Stimulated activated CD4-positive, alpha-beta T cell treated with anti-CD3 and anti-CD28 coated beads, Interleukin-4, amount 100 ng/mL, for 4 hours (primary cell): ENCODE measurements around the gene NELL2.

Source experiments
- DNase-seq, 2 experiments: peaks; one replicate each; pipeline ENCODE4 v3.0.0-alpha.2; 2020

NELL2 gene

DNA sequence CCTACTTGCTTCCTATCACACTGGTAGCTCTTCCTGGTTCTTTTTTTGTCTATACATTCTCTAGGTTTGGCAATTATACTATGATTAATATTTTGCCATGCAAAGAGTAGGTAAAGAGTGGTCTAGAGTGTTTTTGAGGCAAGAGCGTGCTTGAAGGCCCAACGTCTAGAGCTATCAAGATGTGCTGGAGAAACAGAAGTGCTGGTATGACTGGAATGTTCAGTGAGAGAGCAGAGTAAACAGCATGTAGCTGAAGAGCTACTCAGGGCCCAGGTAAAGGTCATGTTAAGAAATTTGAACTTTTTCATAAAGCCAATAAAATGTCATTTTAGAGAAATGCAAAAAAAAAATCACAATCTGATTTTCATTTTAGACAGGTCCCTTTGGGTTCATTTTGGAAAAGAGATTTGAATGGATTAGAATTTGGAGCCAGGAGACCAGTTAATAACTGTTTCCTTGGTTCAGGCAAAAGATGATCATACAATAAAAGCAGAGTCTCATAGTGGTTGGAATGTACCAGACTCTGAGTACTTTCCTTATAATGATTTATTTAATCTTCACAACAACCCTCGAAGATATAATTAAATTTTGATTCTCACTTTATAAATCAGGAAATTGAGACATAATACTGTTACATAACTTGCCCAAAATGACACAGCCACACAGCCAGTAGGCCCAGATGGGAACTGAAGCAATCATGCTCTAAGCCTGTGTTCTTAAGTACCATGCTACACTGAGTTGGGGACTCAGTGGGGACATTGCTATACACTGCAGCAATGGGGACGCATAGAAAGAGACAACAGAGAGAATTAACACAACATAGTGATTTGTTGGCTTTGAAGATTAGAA, 350.1 kb downstream of the NELL2 start:
- no peak for DNase-seq

GRCh38 chr12:44523828-44524227, 352.3 kb downstream of the NELL2 start:
- no peak for DNase-seq

DNA sequence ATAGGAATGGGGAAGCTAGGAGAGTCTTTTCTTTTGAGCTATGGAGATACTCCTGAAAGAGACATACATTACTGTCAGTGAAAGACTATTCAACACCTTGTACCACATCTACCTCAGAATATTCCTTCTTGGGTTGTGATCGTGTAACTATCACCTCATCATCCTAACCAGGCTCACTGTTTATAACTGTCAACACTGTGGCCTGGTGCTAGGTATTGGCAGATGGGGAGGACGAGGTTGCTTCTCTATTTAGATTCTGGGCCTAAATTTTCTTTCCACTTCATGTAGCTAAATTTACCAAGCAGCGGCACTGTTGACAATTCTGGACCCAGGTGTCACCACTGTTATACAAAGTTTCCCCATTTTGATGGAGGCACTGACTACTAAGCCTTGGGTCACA, 354.4 kb downstream of the NELL2 start:
- DNase-seq = no peak

- no peak for DNase-seq
Observed at GRCh38 chr12:44519931-44520330, 356.2 kb downstream of the NELL2 start.

DNA sequence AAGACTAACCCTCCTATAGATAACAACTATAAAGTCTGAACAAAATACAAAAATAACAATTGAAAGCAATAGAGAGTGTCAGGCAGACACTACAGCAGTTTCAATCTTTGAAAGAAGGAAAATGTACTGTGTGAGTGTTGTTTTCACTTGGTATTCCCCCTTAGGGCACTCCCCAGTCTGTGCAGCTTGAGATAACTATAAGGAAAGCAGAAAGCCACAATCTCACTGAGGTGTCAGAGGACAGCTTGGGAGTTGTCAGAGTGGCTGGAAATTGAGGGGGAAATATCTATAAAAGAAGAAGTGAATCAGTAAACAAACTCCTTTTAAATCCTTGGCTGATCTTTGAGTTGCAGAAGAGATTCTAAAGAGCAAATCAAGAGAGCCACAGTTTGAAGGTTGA, 364.8 kb downstream of the NELL2 start:
- no peak for DNase-seq

DNA sequence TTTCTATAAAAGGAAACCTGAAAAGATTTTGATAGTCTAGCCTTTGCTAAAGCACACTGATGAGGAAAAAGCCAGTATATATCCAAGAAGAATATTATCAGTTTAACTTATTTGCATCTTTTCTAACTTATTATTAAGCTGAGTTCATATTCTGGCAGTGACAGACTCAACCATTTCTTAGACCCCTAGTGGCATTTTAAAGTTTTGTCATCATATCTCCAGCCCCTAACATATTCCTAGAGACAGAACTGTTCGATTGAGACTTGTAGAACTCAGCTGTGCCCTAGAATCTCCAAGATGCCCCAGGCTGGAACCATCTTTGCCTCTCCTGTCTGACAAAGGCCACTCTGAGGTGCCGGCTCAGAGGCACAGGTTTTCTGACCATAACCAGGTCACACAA, 365.6 kb downstream of the NELL2 start:
- DNase-seq = no peak

DNA sequence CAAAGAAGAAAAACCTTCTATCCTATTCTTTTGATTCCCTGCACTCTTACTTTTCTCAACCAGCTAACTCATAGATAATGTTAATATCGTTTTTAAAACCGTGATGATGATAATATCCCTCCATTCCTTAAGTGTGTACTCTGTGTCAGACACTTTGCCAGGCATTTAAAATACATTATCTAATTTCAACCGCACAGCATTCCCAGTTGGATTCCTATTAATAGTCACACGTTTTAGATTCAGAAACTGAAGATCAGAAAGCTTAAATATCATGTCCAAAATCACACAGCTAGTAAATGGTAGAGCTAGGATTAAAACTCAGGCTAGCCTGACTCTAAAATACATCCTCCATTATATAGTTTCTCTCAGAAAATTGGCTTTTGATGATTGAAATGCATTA, 366.0 kb downstream of the NELL2 start:
- DNase-seq = no peak

- DNase-seq = no peak
Observed at GRCh38 chr12:44509471-44509870, 366.6 kb downstream of the NELL2 start.

DNA sequence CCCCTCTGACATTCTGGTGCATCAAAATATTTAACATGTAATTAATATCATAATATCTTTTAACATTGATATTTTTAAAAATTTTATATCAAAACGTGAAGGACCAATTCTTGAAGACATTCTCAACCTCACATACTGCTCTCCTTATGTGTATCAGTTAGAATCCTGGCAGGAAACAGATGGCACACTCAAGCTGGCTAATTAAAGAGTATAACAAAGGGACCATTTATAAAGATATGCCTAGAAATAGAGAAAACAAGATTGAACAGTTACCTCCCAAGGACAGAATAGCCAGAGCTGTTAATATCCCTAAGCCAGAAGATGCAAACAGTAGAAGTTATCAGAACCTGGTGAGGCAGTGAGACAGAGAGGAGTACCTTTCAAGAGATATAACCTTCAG, 368.7 kb downstream of the NELL2 start:
- no peak for DNase-seq

DNA sequence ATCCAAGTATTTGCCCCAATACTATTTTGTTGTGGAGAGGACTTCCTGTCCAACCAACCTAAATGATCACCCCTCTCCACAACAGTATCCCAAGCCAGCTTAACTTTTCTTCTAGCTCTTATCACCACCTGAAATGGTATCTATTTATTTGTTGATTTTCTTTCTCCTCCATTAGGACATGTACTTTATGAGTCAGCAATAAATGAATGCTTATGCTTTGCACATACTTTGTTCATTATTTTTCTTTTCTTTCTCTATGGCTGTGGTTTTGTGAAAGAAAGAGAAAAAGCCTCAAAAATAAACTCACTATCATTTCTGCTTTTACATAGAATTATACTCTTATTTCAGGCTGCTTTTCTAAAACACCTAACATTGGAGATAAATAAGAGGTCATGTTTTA, 371.3 kb downstream of the NELL2 start:
- DNase-seq = no peak

DNA sequence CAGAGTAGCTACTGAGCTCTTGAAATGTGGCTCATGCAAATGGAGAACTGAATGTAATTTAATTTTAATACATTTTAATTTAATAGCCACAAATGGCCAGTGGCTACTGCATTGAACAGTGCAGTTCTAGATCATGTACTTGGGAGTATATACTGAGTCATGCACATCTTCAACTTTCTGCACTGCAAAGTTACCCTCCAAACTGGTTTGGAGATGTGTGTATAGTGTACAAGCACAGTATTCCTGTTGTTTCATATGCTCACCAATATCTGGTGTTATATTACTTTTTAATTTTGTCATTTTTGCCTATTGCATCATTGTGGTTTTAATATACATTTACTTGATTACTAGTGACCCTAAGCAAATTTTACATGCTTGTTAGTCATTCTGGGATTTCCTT, 372.8 kb downstream of the NELL2 start:
- DNase-seq = no peak

GRCh38 chr12:44502681-44503080, 373.4 kb downstream of the NELL2 start:
- DNase-seq = no peak

GRCh38 chr12:44500423-44500822, 375.7 kb downstream of the NELL2 start:
- DNase-seq = no peak

GRCh38 chr12:44497044-44497443, 379.1 kb downstream of the NELL2 start:
- no peak for DNase-seq

DNA sequence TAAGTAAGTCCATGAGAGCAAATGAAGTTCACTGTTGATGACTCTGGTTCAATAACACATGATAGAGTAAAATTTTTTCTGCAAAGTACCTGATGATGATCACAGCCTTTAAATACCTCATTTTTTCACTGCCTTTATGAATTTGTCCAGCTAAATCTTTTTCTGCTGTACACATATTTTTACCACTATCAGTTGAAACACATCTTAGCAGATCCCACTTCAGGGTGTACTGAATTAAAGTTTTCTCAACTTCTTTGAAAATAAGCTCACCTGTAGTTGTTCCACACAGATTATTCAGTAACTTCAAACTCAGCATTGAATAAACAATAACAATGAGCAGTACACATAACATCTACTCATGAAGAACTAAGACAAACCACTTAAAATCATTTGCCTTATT, 385.9 kb downstream of the NELL2 start:
- no peak for DNase-seq

DNA sequence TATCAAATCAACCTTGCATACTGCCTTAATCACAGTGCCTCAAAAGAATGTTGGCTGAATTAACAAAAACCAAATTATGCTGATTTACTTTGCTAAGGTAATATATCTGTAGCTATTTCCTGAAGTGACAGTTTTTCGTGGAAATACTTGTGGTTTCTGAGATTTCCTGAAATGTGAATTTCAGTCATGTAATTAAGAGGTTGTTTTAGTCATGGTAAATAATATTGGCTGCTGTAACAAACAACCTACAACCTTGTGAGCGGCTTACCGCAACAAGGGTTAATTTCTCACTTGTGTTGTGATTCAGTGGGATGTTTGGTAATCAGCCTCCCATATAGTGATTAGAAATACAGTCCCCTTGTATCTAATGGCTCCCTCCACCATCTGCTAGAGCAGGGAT, 387.9 kb downstream of the NELL2 start:
- DNase-seq = no peak

DNA sequence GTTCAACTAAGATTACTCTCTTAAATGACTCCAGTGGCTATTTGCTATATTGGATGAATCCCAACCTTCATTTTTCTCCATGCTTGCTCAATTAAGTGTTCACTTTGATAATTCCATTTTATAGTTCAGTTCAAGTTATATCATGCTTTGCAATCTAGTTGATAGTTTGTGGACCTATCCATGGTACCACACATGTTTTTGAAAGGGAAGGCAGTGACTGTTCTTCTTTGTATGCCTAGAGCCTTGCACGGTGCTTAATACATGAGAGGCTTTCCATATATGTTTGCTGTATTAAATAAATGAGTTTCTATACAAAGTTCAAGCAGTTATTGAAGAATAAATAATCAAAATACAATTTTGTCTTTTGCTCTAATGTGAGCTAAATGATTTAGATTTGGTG, 391.3 kb downstream of the NELL2 start:
- no peak for DNase-seq

- no peak for DNase-seq
Observed at GRCh38 chr12:44477331-44477980, 398.7 kb downstream of the NELL2 start.

- no peak for DNase-seq
Observed at GRCh38 chr12:44476683-44477082, 399.4 kb downstream of the NELL2 start.

- DNase-seq = no peak
Observed at GRCh38 chr12:44465139-44465538, 411.0 kb downstream of the NELL2 start.

DNA sequence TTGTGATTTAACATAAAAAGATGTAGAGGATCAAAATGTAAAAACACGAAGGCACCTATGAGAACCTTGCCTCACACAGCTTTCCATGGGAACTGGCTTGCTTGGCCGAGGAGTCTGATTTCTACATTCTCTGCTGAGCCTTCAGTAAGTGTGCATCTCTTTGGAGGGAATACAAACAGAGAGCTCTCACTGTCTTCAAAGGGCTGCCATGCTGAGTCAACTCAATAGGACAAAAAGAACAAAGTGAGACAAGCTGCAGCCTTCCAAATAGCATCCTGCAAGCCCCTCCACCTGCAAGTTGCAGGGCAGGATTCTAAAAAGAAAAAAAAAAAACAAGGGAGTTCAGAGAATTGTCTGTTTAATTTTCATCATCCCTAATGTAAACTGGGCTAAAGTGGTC, 411.9 kb downstream of the NELL2 start:
- no peak for DNase-seq

DNA sequence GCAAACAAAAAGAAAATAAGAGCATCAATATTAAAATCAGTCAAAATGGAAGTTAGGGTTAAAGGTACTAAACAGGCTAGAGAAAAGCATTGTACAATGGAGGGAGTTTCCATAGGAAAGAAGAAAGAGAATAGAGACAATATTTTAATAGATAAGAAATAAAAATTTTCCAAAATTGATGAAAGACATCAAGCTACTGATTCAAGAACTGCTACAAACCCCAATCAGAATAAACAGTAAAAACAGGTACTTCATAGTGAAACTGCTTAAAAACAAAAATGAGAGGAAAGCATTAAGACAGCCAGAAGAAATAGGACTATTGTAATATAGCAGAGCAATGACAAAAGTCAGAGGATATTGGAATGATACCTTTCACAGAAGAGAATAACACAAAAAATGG, 413.4 kb downstream of the NELL2 start:
- DNase-seq = no peak

DNA sequence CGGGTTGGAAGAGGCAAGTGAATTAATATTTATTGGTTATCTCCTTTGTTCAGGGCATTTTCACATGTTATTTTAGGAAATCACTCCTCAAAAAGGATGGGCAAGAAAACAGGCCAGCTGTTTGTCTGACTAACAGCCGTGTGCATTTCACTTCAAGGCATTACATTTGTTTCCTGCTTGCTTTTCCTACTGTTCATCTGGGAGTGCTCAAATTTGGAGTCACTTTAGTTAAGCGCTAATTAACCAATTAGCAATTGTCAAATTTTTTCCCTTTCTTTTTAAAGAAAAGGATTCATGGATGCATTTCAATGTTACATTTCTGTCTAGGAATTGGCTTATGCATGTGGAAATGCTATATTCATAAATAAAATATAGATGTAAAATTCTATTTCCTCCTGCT, 415.9 kb downstream of the NELL2 start:
- no peak for DNase-seq

GRCh38 chr12:44459569-44459968, 416.5 kb downstream of the NELL2 start:
- DNase-seq = no peak
